Measurements from ENCODE around the gene NPAS4.

Gene NPAS4

DNA sequence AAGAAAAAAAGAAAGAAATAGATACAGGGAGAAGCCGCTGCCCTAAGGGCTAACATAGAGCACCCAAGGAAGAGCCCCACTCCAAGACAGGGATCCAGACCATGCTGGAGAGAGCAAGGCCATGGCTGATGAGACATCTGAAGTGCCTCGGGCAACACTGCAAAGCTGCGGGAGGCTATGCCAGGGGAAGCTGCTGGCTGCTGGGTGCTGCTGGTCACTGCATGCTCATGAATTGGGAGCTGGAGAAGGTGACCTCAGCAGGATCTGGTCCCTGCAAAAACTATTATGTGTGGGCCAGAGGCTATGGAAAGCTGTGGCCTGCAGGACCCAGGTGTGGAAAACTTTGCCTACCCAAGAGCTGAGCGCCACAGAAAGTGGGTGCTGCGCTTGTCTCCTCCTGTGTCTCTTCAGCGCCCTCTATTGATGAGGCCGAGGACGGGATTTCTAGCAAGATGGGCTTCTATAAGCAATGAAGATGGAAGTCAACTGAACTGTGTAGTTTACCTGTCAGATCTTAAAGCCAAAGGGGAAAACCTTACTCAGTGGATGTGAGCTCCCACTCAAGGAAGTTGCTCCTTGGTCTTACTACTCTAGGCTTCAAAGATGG is 32.0 kb upstream of the NPAS4 start:
- DNase-seq (ENCODE audit: low read depth): peak; percentile 80
- H3K4me3 ChIP-seq (replicated peaks; ENCODE audit: low read depth, low read length): no peak overlapping the region
- TF ChIP-seq, protein P1, sequence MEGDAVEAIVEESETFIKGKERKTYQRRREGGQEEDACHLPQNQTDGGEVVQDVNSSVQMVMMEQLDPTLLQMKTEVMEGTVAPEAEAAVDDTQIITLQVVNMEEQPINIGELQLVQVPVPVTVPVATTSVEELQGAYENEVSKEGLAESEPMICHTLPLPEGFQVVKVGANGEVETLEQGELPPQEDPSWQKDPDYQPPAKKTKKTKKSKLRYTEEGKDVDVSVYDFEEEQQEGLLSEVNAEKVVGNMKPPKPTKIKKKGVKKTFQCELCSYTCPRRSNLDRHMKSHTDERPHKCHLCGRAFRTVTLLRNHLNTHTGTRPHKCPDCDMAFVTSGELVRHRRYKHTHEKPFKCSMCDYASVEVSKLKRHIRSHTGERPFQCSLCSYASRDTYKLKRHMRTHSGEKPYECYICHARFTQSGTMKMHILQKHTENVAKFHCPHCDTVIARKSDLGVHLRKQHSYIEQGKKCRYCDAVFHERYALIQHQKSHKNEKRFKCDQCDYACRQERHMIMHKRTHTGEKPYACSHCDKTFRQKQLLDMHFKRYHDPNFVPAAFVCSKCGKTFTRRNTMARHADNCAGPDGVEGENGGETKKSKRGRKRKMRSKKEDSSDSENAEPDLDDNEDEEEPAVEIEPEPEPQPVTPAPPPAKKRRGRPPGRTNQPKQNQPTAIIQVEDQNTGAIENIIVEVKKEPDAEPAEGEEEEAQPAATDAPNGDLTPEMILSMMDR (IDR thresholded peaks at IDR 0.05; ENCODE audit: low read length, missing control alignments): peak; percentile 92

DNA sequence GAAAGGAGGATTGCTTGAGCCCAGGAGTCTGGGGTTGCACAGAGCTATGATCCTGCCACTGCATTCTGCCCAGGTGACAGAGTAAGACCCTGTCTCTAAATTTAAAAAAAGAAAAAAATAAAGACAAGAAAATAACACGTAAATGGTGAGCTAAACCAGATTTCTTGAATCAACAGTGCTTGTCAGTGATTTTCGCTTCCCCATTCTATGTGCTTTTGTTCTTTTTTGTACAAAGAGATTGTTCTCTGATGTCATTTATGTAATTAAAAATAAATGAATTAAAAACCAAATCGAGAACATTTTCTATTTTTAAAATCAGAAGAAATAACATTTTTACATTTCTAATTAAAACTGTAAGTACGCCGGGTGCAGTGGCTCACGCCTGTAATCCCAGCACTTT is 29.5 kb upstream of the NPAS4 start:
- no peak for DNase-seq (ENCODE audit: low read depth)
- H3K4me3 ChIP-seq (replicated peaks; ENCODE audit: low read depth, low read length): no peak overlapping the region
- TF ChIP-seq, protein P1 (IDR thresholded peaks at IDR 0.05; ENCODE audit: low read length, missing control alignments): no peak

DNA sequence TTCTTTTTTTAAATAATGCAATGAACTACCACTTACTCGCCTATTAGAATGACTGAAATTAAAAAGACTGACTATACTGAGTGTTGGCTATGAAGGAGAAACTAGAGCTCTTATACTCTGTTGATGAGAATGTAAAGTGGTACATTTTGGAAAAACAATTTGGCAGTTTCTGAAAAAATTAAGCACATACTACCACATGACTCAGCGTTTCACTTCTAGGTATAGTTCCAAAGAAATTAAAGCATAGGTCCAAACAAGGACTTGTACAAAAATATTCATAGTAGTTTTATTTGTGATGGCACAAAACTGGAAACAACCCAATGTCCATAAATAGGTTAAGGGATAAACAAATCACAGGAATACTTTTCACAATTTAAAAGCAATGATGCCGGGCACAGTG is 26.9 kb upstream of the NPAS4 start:
- TF ChIP-seq, protein P1 (IDR thresholded peaks at IDR 0.05; ENCODE audit: low read length, missing control alignments): no peak
- no peak for DNase-seq (ENCODE audit: low read depth)
- no peak overlapping the region for H3K4me3 ChIP-seq (replicated peaks; ENCODE audit: low read depth, low read length)

DNA sequence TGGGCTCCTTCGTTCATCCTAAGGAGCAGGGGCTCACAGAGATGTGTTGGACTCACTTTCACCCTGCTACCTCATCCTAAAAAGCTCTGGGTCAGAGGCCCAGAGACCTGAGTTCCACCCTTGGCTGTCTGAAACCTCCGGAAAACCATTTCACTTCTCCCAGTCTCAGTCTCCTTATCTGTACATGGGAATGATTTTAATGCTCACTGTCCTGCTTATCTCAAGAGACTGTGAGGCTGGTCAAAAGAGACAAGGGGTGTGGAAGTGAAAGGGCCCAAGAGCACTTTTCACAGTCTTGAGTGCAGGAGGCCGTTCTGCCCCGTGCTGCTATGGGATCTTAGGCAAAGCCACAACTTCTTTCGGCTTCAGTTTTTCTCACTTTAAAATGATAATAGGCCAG is 13.2 kb upstream of the NPAS4 start:
- DNase-seq (ENCODE audit: low read depth): no peak
- TF ChIP-seq, protein P1 (IDR thresholded peaks at IDR 0.05; ENCODE audit: low read length, missing control alignments): no peak
- H3K4me3 ChIP-seq (replicated peaks; ENCODE audit: low read depth, low read length): no peak overlapping the region

DNA sequence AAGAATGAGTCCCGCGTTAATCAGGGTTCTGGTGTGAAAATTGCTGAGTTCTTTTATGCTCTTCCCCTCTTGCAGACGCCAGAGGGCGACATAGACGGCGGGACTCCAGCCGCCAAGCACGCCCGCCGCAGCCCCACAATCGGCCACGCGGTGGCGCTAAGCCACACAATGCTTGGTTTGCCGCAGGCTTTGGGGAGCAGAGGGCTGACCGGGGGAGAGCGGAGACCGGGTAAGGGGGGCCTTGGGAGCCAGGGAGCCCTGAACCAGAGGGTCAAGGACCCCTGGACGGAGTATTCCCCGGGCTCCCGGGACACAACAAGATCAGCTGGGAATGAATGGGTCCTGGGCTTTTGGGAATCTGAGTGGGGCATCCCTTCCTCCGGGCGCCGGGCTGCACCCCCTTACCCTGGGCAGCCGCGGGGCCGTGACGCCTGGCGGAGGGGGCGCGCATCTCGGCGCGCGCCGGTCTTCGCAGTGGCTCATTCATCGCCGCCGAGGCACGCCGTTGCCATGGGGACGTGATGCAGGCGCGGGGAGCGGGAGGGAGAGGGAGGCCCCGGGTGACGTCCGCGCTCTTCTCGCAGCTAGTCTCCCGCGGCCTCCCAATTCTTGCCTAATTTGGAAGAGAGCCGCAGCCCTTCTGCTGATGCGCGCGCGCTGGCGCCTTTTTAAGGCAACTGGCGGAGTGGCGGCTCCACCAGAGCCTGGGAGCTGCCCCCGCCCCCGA is 12.2 kb upstream of the NPAS4 start:
- H3K4me3 ChIP-seq (replicated peaks; ENCODE audit: low read depth, low read length): peak overlapping the region; percentile 49
- TF ChIP-seq, protein P1 (IDR thresholded peaks at IDR 0.05; ENCODE audit: low read length, missing control alignments): peak; percentile 95
- DNase-seq (ENCODE audit: low read depth): peak; percentile 93

DNA sequence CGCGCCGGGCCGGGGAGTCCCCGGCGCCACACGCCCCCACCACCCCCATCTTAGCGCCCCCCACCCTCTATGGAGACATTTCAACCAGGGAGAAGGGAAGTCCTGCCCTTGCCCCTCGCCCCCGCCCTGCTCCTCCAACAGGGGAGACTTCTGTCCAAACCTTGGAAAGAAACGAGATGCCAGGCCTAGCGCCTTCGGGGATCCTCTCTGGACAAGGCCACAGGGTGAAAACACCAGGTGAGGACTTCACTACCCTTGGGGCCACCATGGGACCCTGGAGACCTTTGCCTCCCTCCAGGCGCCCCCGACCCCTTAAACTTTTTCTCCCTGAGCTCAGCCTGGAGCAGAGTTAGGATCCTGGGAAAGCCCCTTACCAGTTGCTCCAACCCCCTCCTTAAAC is 11.6 kb upstream of the NPAS4 start:
- no peak for DNase-seq (ENCODE audit: low read depth)
- TF ChIP-seq, protein P1 (IDR thresholded peaks at IDR 0.05; ENCODE audit: low read length, missing control alignments): no peak
- H3K4me3 ChIP-seq (replicated peaks; ENCODE audit: low read depth, low read length): no peak overlapping the region

DNA sequence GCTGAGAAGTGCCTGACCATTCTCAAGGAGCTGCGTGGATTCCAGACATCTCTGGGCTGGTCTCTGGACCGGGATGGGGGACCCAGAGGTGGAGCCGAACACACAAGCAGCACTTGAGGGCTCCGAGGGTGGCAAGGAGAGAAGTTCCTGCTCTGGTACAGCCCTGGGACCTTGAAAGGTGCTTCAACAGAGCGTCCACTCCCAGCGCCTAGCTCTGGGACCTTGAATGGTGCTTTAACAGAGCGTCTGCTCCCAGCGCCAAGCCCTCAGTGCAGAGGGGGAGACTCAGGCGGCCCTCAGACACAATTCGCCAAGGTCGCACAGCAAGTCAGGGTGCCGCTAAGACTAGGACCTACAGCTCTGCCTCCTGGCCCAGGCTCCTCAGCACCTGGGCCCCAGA is 10.6 kb upstream of the NPAS4 start:
- H3K4me3 ChIP-seq (replicated peaks; ENCODE audit: low read depth, low read length): no peak overlapping the region
- DNase-seq (ENCODE audit: low read depth): no peak
- TF ChIP-seq, protein P1 (IDR thresholded peaks at IDR 0.05; ENCODE audit: low read length, missing control alignments): no peak

Measured in fibroblast of pulmonary artery (primary cell).